ENCODE results near the gene KIFAP3. TPM values are rescaled to one million over a fixed set of nuclear protein-coding genes. Genes with fewer than 3 reads are reported as not detected.
"Not testable (repeated sequence)": the region's sequence is repeated elsewhere in the genome, so short reads cannot be mapped to it uniquely, and the experiment has no call there.

Gene KIFAP3
- polyA plus RNA-seq, 3 donors: 2.1 to 4.7 (median 2.2) TPM

DNA sequence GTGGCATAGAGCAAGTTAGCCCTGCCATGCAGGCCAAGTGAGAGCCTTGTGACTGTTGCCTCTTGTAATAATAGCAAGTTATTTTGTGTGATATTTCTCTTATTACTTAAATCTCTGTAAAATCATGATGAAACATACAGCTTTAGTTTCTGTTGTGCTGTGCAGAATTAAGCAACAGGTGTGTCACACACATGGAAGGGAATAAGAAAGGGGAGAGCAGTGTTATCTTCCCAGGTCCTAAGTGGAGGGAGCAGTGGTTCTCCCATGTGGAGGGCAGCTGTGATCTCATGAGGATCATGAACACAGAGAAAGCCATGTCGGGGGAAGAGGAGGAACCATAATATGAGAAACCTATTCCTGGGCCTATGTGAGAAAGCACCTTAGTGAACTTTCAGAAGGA is 155.6 kb downstream of the KIFAP3 start:
- intact Hi-C loops (cut with micrococcal nuclease): no loop called here
- no peak overlapping the region for H3K27ac Mint-ChIP-seq

GRCh38 chr1:169918220-169918619 is 156.3 kb downstream of the KIFAP3 start:
- H4K20me1 ChIP-seq (ENCODE audit: insufficient read depth, low read length); intact Hi-C loops (cut with micrococcal nuclease); H3K36me3 ChIP-seq (replicated peaks in 1 of 2; ENCODE audit: control insufficient read depth in 1 of 2, insufficient read depth in 2 of 2, low read length in 2 of 2); H3K27ac Mint-ChIP-seq; H2AFZ ChIP-seq (ENCODE audit: insufficient read depth, low read depth, low read length, poor library complexity, severe bottlenecking); H3K27ac ChIP-seq (ENCODE audit: low read depth in 1 of 2, low read length in 2 of 2); H3K9ac ChIP-seq (ENCODE audit: insufficient read depth, low read length, poor library complexity, severe bottlenecking); H3K9me3 Mint-ChIP-seq; H3K9me3 ChIP-seq (replicated peaks in 1 of 2; ENCODE audit: control insufficient read depth in 1 of 2, insufficient read depth in 1 of 2, low read length in 2 of 2); H3K27me3 Mint-ChIP-seq (ENCODE audit: low read depth in 3 of 3); H3K4me1 Mint-ChIP-seq; H3K27me3 ChIP-seq (ENCODE audit: control insufficient read depth in 2 of 2, insufficient read depth in 2 of 2, low read length in 2 of 2); DNase-seq; H3K36me3 Mint-ChIP-seq; H3K4me3 Mint-ChIP-seq; H3K4me2 ChIP-seq (replicated peaks; ENCODE audit: extremely low read depth, low read length, poor library complexity, severe bottlenecking); H3K79me2 ChIP-seq (ENCODE audit: insufficient read depth, low read length); H3K4me3 ChIP-seq (replicated peaks in 1 of 3; ENCODE audit: low read depth in 2 of 3, low read length in 3 of 3); H3K4me1 ChIP-seq (ENCODE audit: control insufficient read depth in 1 of 2, insufficient read depth in 2 of 2, low read length in 2 of 2): not testable (repeated sequence)
- WGBS (ENCODE audit: insufficient coverage): 97% methylated on average over 5 of the region's 9 CpGs

More for the DNA sequence above, 155.6 kb downstream of the KIFAP3 start:
- Histone ChIP-seq H3K4me2 (replicated peaks; ENCODE audit: extremely low read depth, low read length, poor library complexity, severe bottlenecking) (no peak overlapping the region), H3K79me2 (ENCODE audit: insufficient read depth, low read length) (no peaks in the 10 kb centered on the region), H3K4me3 (replicated peaks in 1 of 3; ENCODE audit: low read depth in 2 of 3, low read length in 3 of 3) (no peak overlapping the region), H3K36me3 (replicated peaks in 1 of 2; ENCODE audit: control insufficient read depth in 1 of 2, insufficient read depth in 2 of 2, low read length in 2 of 2) (no peaks in the 10 kb centered on the region), H3K4me1 (ENCODE audit: control insufficient read depth in 1 of 2, insufficient read depth in 2 of 2, low read length in 2 of 2) (no peaks in the 10 kb centered on the region), H2AFZ (ENCODE audit: insufficient read depth, low read depth, low read length, poor library complexity, severe bottlenecking) (no peak overlapping the region), H3K9ac (ENCODE audit: insufficient read depth, low read length, poor library complexity, severe bottlenecking) (no peak overlapping the region), H3K27ac (ENCODE audit: low read depth in 1 of 2, low read length in 2 of 2) (no peak overlapping the region), H3K27me3 (ENCODE audit: control insufficient read depth in 2 of 2, insufficient read depth in 2 of 2, low read length in 2 of 2) (no peaks in the 10 kb centered on the region), H3K9me3 (replicated peaks in 1 of 2; ENCODE audit: control insufficient read depth in 1 of 2, insufficient read depth in 1 of 2, low read length in 2 of 2) (no peaks in the 10 kb centered on the region), H4K20me1 (ENCODE audit: insufficient read depth, low read length) (no peaks in the 10 kb centered on the region)
- Mint-ChIP-seq H3K4me3 (no peak overlapping the region), H3K4me1 (peaks cover 5% of the 10 kb centered on the region), H3K36me3 (peaks cover 0 to 3% of the 10 kb centered on the region in 2 donors), H3K27me3 (ENCODE audit: low read depth in 3 of 3) (peaks cover 0 to 2% (median 2%) of the 10 kb centered on the region in 3 donors), H3K9me3 (no peaks in the 10 kb centered on the region)
- TF ChIP-seq, protein P1, sequence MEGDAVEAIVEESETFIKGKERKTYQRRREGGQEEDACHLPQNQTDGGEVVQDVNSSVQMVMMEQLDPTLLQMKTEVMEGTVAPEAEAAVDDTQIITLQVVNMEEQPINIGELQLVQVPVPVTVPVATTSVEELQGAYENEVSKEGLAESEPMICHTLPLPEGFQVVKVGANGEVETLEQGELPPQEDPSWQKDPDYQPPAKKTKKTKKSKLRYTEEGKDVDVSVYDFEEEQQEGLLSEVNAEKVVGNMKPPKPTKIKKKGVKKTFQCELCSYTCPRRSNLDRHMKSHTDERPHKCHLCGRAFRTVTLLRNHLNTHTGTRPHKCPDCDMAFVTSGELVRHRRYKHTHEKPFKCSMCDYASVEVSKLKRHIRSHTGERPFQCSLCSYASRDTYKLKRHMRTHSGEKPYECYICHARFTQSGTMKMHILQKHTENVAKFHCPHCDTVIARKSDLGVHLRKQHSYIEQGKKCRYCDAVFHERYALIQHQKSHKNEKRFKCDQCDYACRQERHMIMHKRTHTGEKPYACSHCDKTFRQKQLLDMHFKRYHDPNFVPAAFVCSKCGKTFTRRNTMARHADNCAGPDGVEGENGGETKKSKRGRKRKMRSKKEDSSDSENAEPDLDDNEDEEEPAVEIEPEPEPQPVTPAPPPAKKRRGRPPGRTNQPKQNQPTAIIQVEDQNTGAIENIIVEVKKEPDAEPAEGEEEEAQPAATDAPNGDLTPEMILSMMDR (IDR thresholded peaks at IDR 0.05): no peak
- no peak for DNase-seq
- WGBS (ENCODE audit: insufficient coverage): no CpG with 5 or more reads among the region's 1 CpG
